ENCODE data around the gene PCDHGA7.
A peak's percentile ranks its signal among the peaks of the same experiment; 100 is the strongest.
"Not testable (repeated sequence)": the region's sequence is repeated elsewhere in the genome, so short reads cannot be mapped to it uniquely, and the experiment has no call there.

The PCDHGA7 gene

DNA sequence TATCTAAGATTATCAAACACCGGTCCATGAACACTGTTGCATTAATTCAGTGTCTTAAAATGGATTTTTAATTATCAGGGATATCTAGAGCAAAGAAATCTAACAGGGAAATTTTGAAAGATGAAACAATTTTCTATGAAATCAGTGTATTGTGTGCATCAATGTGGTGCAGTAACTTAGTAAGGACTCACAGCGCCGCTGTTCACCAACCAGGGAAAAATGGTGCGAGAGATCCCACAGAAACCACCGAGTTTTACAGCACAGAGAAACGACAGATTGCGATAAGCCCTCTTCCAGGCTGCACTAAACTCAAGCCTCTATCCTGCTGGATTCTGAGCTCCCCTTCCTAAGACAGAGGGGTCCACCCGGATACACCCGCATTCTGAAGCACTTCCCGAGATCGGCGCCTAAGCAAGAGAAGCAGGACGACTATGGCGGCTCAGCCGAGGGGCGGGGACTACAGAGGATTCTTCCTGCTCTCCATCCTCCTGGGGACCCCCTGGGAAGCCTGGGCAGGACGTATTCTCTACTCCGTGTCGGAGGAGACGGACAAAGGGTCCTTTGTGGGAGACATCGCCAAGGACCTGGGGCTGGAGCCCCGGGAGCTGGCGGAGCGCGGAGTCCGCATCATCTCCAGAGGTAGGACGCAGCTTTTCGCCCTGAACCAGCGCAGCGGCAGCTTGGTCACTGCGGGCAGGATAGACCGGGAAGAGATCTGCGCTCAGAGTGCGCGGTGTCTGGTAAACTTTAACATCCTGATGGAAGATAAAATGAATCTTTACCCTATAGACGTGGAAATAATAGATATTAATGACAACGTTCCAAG, at the start of gene PCDHGA7:
Gene PCDHGA7, plus strand, starts transcription at position 274 of the 826 bp plus-strand sequence. Its CDS starts 158 bp downstream, at position 432.
- peak within 1 kb of the TSS; percentile 42 for H3K4me3 ChIP-seq (ENCODE audit: low read length)
- TF ChIP-seq, protein P1, sequence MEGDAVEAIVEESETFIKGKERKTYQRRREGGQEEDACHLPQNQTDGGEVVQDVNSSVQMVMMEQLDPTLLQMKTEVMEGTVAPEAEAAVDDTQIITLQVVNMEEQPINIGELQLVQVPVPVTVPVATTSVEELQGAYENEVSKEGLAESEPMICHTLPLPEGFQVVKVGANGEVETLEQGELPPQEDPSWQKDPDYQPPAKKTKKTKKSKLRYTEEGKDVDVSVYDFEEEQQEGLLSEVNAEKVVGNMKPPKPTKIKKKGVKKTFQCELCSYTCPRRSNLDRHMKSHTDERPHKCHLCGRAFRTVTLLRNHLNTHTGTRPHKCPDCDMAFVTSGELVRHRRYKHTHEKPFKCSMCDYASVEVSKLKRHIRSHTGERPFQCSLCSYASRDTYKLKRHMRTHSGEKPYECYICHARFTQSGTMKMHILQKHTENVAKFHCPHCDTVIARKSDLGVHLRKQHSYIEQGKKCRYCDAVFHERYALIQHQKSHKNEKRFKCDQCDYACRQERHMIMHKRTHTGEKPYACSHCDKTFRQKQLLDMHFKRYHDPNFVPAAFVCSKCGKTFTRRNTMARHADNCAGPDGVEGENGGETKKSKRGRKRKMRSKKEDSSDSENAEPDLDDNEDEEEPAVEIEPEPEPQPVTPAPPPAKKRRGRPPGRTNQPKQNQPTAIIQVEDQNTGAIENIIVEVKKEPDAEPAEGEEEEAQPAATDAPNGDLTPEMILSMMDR (IDR thresholded peaks at IDR 0.05; ENCODE audit: insufficient read depth, low read depth, low read length, missing control alignments) = peak; percentile 45
- peak; percentile 21 for DNase-seq (ENCODE audit: low read depth)

DNA sequence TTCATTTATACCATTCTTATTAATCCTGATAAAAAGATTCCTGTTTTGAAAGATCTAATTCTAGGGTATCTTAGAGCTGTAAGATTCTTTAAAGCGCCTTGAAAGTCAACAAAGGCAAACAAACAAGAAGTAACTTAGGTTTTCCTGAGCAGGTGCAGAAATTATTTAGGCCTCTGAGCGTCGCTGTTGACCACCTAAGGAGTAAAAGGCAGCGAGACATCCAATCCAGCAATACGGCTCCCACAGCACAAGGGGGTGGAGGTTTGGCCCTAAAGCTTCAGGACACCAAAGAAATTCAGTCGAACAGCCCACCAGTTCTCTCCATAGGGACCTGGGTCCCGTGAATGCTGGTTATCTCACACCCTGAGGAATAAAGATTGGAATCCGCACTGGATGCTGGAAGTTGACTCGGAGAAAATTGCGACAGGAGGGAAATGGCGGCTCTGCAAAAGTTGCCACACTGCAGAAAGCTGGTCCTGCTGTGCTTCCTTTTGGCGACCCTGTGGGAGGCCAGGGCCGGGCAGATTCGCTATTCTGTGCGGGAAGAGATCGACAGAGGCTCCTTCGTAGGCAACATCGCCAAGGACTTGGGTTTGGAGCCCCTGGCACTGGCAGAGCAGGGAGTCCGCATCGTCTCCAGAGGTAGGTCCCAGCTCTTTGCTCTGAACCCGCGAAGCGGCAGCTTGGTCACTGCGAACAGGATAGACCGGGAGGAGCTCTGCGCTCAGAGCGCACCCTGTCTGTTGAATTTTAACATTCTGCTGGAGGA, 43.8 kb upstream of the PCDHGA7 start, which contains the start of gene PCDHGA2:
Gene PCDHGA2, plus strand, starts transcription at position 223 of the 769 bp plus-strand sequence.
- H3K4me3 ChIP-seq (ENCODE audit: low read length) = peak within 1 kb of the TSS; percentile 38
- TF ChIP-seq, protein P1 (IDR thresholded peaks at IDR 0.05; ENCODE audit: insufficient read depth, low read depth, low read length, missing control alignments) = peak; percentile 48
- DNase-seq (ENCODE audit: low read depth) = peak; percentile 44

DNA sequence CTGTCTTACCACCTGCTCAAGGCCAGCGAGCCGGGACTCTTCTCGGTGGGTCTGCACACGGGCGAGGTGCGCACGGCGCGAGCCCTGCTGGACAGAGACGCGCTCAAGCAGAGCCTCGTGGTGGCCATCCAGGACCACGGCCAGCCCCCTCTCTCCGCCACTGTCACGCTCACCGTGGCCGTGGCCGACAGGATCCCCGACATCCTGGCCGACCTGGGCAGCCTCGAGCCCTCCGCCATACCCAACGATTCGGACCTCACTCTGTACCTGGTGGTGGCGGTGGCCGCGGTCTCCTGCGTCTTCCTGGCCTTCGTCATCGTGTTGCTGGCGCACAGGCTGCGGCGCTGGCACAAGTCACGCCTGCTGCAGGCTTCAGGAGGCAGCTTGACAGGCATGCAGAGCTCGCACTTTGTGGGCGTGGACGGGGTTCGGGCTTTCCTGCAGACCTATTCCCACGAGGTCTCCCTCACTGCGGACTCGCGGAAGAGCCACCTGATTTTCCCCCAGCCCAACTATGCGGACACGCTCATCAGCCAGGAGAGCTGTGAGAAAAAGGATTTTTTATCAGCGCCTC, 41.7 kb upstream of the PCDHGA7 start:
- DNase-seq (ENCODE audit: low read depth); H3K4me3 ChIP-seq (ENCODE audit: low read length): not testable (repeated sequence)

DNA sequence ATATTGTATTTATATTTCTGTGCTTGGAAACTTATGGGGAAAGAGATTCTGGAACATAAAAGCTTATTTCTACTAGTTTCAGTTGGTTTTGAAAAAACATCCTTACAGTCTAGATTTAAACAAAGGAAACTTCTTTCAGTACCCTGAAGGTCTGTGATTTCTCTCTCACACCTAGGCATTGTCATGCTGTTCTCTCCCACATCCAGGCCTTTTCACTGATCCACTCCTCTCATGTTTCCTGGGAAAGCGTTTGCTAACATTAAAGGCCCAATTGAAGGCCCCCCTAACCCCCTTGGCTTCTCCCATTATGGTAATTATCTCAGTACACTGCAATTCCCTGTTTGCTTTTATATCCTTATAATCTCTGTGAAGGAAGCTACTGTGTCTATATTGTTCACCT, 39.8 kb upstream of the PCDHGA7 start:
- TF ChIP-seq, protein P1 (IDR thresholded peaks at IDR 0.05; ENCODE audit: insufficient read depth, low read depth, low read length, missing control alignments) = no peak
- no peak for DNase-seq (ENCODE audit: low read depth)
- H3K4me3 ChIP-seq (ENCODE audit: low read length) = no peak overlapping the region

DNA sequence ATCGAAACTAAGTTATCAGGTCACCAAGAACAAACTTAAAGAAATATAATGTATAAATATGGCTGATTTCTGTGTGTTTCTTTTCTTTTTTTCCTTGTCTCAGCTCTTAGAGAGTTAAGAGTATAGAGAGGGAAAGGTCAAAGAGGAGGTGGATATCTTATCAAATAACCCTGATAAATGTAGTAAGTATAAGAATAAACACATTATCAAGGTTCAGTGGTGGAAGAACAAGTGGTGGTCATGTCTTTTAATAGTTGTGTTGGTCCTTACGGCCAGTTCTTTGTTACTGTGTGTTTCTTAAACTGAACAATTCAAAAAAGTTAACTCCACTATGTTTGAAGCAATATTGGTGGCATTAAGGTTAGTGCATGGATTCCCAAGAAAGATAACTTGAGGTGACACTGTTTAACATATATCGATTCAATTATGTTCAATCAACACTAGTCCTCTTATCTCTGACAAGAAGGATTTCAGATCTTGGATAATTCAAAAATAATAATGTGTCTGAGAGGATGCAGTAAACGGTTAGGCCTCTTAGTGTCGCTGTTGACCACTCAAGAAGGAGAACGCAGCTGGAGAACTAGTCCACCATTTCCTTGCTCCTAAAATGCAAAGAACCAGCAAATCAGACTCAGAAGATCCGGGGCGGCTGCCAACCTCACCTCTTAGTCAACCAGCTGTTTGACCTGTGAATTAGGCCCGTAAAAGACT, 39.1 kb upstream of the PCDHGA7 start, which contains the start of gene PCDHGA3:
Gene PCDHGA3, plus strand, starts transcription at position 588 of the 711 bp plus-strand sequence. CDS start 205 bp downstream, outside the sequence.
- peak within 1 kb of the TSS; percentile 12 for H3K4me3 ChIP-seq (ENCODE audit: low read length)
- TF ChIP-seq, protein P1 (IDR thresholded peaks at IDR 0.05; ENCODE audit: insufficient read depth, low read depth, low read length, missing control alignments) = peak; percentile 34
- DNase-seq (ENCODE audit: low read depth) = peak; percentile 53

DNA sequence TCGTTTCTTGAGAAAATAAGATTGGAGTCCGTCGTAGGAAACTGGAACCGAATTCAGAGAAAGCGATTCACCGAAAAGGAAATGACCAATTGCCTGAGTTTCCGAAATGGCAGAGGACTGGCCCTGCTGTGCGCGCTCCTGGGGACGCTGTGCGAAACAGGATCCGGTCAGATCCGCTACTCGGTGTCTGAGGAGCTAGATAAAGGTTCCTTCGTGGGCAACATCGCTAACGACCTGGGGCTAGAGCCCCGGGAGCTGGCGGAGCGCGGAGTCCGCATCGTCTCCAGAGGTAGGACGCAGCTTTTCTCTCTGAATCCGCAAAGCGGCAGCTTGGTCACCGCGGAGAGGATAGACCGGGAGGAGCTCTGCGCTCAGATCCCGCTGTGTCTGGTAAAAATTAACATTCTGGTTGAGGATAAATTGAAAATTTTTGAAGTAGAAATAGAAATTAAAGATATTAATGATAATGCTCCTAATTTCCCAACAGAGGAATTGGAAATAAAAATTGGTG, 38.5 kb upstream of the PCDHGA7 start:
- H3K4me3 ChIP-seq (ENCODE audit: low read length) = peak overlapping the region; percentile 12
- TF ChIP-seq, protein P1 (IDR thresholded peaks at IDR 0.05; ENCODE audit: insufficient read depth, low read depth, low read length, missing control alignments) = no peak

More for the DNA sequence above, 38.5 kb upstream of the PCDHGA7 start:
- no peak for DNase-seq (ENCODE audit: low read depth)

All from epithelial cell of esophagus (primary cell).